Heart right ventricle (tissue), 16 donors: Measurements from ENCODE around the gene NCKAP5L. TPM values are rescaled to one million over a fixed set of nuclear protein-coding genes. Genes with fewer than 3 reads are reported as not detected.
A peak's percentile ranks its signal among the peaks of the same experiment; 100 is the strongest.

Experiments used
- ATAC-seq, 8 donors: fragments of 200-7000 bp; cut with Tn5 transposase; one replicate each; pipeline ENCODE4 v1.9.1; 2020; ENCODE audit warnings: mild to moderate bottlenecking in 8 of 8, moderate library complexity in 8 of 8, moderate number of reproducible peaks in 1 of 8
- DNase-seq, 2 donors: peaks; one replicate each; pipeline ENCODE4 v3.0.0-alpha.2; 2020
- H3K27ac ChIP-seq, 10 donors: fragments of 200-600 bp; sonication (generic) in 2 of 10; one replicate each; pipeline versions ENCODE4 v1.5.0 to v1.8.0; 2020 to 2022; ENCODE audit warnings: mild to moderate bottlenecking in 3 of 10
- H3K27me3 ChIP-seq, 7 donors: fragments of 200-600 bp; one replicate each; pipeline ENCODE4 v1.8.0; 2021 to 2022; ENCODE audit warnings: mild to moderate bottlenecking in 2 of 7
- H3K36me3 ChIP-seq, 9 donors: fragments of 200-600 bp; sonication (generic) in 1 of 9; one replicate each; pipeline versions ENCODE4 v1.5.0 to v1.8.0; 2020 to 2022; ENCODE audit warnings: mild to moderate bottlenecking in 2 of 9
- H3K4me1 ChIP-seq, 9 donors: fragments of 200-600 bp; sonication (generic) in 1 of 9; one replicate each; pipeline versions ENCODE4 v1.5.0 to v1.8.0; 2020 to 2022; ENCODE audit warnings: mild to moderate bottlenecking in 4 of 9
- H3K4me3 ChIP-seq, 10 donors: fragments of 200-600 bp; sonication (generic) in 2 of 10; one replicate each; pipeline versions ENCODE4 v1.5.0 to v1.8.0; 2020 to 2022; ENCODE audit warnings: mild to moderate bottlenecking in 7 of 10, moderate library complexity in 2 of 10
- H3K9me3 ChIP-seq, 11 donors: fragments of 200-600 bp in 10 of 11; sonication (generic) in 2 of 11; one replicate each; pipeline versions ENCODE4 v1.5.0 to v1.8.0; 2013 to 2022; ENCODE audit warnings: mild to moderate bottlenecking in 2 of 11, control low read depth in 1 of 11, moderate library complexity in 1 of 11
- WGBS, 2 donors: extraction: QIAGEN DNeasy Blood & Tissue Kit; methylation state at CpG; one replicate each; pipeline ENCODE4 v1.1.7; 2013; ENCODE audit warnings: inconsistent platforms in 1 of 2; 5-methylcytosine and 5-hydroxymethylcytosine counted together
- intact Hi-C, 10 donors: fragments of 100-400 bp; cut with DNase I; formaldehyde crosslinking; loops; one replicate each; pipeline versions ENCODE4 v1.11.1 to v1.14.2; 2022
- polyA plus RNA-seq, 2 donors: library from polyadenylated mRNA; stranded (reverse); fragments of 200-250 nt; gene quantifications; one replicate each; pipeline ENCODE4 v1.2.3, GENCODE V29; 2013
- total RNA-seq, 10 donors: library from RNA; stranded (reverse); fragmentation: NEBNext Ultra II Directional in 3 of 10; extraction: Animal tissue kit (Norgen Biotek cat#: 25700) in 3 of 10; gene quantifications; one replicate each; pipeline versions ENCODE4 v1.2.1 to v1.2.4, GENCODE V29; 2021 to 2023
- TF ChIP-seq, protein P1 (sequence below), 9 donors: fragments of 200-600 bp; sonication (generic) in 2 of 9; IDR thresholded peaks; one replicate each; pipeline versions ENCODE4 v1.5.0 to v1.8.0; 2021 to 2022; ENCODE audit warnings: antibody characterized with exemption in 9 of 9, mild to moderate bottlenecking in 5 of 9, moderate library complexity in 1 of 9
- donor health status: Arrhythmogenic right ventricular cardiomyopathy.
- donor health status: ischemic (EF 13 %, LVEDD 7.1; RV severe dilation, severe dysfunction).
- donor health status: healthy with polysubstance abuse.
- donor health status: DM: no; HTN: yes; CAD: no.
- donor health status: DM: no; HTN: no; CAD: no.
- donor health status: ischemic (EF 25% LVEDD 6.9; RV normal size, moderate dysfunction).
- donor health status: ischemic (EF 25% LVEDD 5.7; RV mildly dilated, moderate dysfunction).
- donor health status: healthy.
- donor health status: DM: yes; HTN: yes; CAD: no.
- donor health status: Ischemic cardiomyopathy.
- donor health status: ischemic (EF 35%, LVEDD 5.7; RV mildly dilated, moderate dysfunction).
- donor health status: nonischemic (EF 11% LVEDD 7.7; RV severe dilation, severe dysfunction).
- donor health status: DM: yes; HTN: yes; CAD: no.
- donor health status: PGD.
- donor health status: ischemic (EF 29% LVEDD 5.4; RV normal size, mild dysfunction).
- donor health status: nonischemic (EF 23%, LVEDD 6.1; RV moderate dilation, normal function).

NCKAP5L gene
- total and polyA plus RNA-seq, 12 donors: 11.6 to 44.6 (median 23.7) TPM

- TF ChIP-seq, protein P1, sequence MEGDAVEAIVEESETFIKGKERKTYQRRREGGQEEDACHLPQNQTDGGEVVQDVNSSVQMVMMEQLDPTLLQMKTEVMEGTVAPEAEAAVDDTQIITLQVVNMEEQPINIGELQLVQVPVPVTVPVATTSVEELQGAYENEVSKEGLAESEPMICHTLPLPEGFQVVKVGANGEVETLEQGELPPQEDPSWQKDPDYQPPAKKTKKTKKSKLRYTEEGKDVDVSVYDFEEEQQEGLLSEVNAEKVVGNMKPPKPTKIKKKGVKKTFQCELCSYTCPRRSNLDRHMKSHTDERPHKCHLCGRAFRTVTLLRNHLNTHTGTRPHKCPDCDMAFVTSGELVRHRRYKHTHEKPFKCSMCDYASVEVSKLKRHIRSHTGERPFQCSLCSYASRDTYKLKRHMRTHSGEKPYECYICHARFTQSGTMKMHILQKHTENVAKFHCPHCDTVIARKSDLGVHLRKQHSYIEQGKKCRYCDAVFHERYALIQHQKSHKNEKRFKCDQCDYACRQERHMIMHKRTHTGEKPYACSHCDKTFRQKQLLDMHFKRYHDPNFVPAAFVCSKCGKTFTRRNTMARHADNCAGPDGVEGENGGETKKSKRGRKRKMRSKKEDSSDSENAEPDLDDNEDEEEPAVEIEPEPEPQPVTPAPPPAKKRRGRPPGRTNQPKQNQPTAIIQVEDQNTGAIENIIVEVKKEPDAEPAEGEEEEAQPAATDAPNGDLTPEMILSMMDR (IDR thresholded peaks at IDR 0.05): no peak
- peaks cover 0 to 20% (median 2%) of the 10 kb centered on the region in 9 donors for H3K36me3 ChIP-seq
- DNase-seq: no peak
- ATAC-seq: peak in 2 of 8 donors; percentile 30 to 48
- no peaks in the 10 kb centered on the region for H3K9me3 ChIP-seq
- no peak overlapping the region for H3K4me3 ChIP-seq
- WGBS, 2 donors: 48 to 52% methylated on average over 2 of the region's 2 CpGs
- H3K27me3 ChIP-seq: no peaks in the 10 kb centered on the region
- peaks cover 12 to 77% (median 47%) of the 10 kb centered on the region in 9 donors for H3K4me1 ChIP-seq
- H3K27ac ChIP-seq: peak overlapping the region in 2 of 10 donors; percentile 20 to 77
- intact Hi-C loops: loop anchor here in 1 of 10 donors (10.0 kb wide), 1 partner anchor 175 kb away; no protein-coding TSS in a partner anchor
Observed at GRCh38 chr12:49819786-49820185, 8.4 kb downstream of the NCKAP5L start.

DNA sequence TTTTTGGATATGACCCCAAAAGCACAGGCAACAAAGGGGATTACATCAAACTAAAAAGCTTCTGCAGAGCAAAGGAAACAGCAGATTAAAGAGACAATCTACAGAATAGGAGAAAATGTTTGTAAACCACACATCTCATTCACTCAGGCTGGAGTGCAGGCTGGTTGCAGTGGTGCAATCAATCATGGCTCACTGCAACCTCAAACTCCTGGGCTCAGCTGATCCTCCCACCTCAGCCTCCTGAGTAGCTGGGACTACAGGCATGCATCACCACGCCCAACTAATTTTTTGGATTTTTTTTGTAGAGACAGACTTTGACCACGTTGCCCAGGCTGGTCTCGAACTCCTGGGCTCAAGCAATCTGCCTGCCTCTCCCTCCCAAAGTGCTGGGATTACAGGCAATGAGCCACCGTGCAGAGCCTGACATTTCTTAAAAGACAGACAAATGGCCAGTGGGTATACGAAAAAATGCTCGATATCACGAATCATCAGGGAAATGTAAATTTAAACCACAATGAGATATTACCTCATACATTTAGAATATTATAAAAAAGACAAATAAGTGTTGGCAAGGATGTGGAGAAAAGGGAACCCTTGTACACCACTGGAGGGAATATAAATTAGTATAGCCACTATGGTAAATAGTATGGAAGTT is 9.8 kb downstream of the NCKAP5L start:
- no peaks in the 10 kb centered on the region for H3K9me3 ChIP-seq
- H3K4me1 ChIP-seq: peaks cover 5 to 63% (median 33%) of the 10 kb centered on the region in 9 donors
- peak overlapping the region in 1 of 10 donors; percentile 25 for H3K27ac ChIP-seq
- WGBS, 2 donors: 74 to 78% methylated on average over 7 of the region's 7 CpGs
- intact Hi-C loops: no loop called here
- H3K27me3 ChIP-seq: no peaks in the 10 kb centered on the region
- TF ChIP-seq, protein P1 (IDR thresholded peaks at IDR 0.05): no peak
- ATAC-seq (no peak), DNase-seq (no peak)
- H3K4me3 ChIP-seq: no peak overlapping the region
- H3K36me3 ChIP-seq: peaks cover 0 to 21% (median 2%) of the 10 kb centered on the region in 9 donors

DNA sequence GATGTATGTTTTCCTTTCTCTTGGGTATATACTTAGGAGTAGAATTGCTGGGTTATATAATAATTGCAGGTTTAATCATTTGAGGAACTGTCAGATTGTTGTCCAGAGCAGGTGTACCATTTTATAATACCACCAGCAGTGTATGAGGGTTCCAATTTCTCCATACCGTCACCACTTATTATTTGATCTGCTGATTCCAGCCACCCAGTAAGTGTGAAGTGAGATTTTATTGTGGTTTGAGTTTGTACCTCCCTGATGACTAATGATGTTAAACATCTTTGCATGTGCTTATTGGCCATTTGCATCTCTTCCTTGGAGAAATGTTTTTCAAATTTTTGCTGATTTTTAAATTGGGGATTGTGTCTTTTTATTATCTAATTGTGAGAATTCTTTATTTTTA is 15.1 kb downstream of the NCKAP5L start:
- no peak overlapping the region for H3K27ac ChIP-seq
- H3K9me3 ChIP-seq: no peaks in the 10 kb centered on the region
- 94% methylated on average over 1 of the region's 1 CpG for WGBS, 2 donors
- H3K4me1 ChIP-seq: peaks cover 24 to 54% (median 40%) of the 10 kb centered on the region in 9 donors
- ATAC-seq (no peak), DNase-seq (no peak)
- no peak overlapping the region for H3K4me3 ChIP-seq
- intact Hi-C loops: no loop called here
- TF ChIP-seq, protein P1 (IDR thresholded peaks at IDR 0.05): no peak
- H3K27me3 ChIP-seq: no peaks in the 10 kb centered on the region
- peaks cover 0 to 18% (median 0%) of the 10 kb centered on the region in 9 donors for H3K36me3 ChIP-seq

- TF ChIP-seq, protein P1 (IDR thresholded peaks at IDR 0.05): no peak
- Histone ChIP-seq H3K4me3 (no peak overlapping the region), H3K27me3 (no peaks in the 10 kb centered on the region), H3K4me1 (peaks cover 28 to 64% (median 49%) of the 10 kb centered on the region in 9 donors), H3K9me3 (no peaks in the 10 kb centered on the region), H3K36me3 (peaks cover 0 to 18% (median 0%) of the 10 kb centered on the region in 9 donors), H3K27ac (no peak overlapping the region)
- intact Hi-C loops: no loop called here
- ATAC-seq (no peak), DNase-seq (no peak)
- 75 to 76% methylated on average over 4 of the region's 4 CpGs for WGBS, 2 donors
Observed at GRCh38 chr12:49811961-49812401, 16.2 kb downstream of the NCKAP5L start.
